ENCODE data around the gene TRIP13.
"Not testable (repeated sequence)": the region's sequence is repeated elsewhere in the genome, so short reads cannot be mapped to it uniquely, and the experiment has no call there.

Gene TRIP13

DNA sequence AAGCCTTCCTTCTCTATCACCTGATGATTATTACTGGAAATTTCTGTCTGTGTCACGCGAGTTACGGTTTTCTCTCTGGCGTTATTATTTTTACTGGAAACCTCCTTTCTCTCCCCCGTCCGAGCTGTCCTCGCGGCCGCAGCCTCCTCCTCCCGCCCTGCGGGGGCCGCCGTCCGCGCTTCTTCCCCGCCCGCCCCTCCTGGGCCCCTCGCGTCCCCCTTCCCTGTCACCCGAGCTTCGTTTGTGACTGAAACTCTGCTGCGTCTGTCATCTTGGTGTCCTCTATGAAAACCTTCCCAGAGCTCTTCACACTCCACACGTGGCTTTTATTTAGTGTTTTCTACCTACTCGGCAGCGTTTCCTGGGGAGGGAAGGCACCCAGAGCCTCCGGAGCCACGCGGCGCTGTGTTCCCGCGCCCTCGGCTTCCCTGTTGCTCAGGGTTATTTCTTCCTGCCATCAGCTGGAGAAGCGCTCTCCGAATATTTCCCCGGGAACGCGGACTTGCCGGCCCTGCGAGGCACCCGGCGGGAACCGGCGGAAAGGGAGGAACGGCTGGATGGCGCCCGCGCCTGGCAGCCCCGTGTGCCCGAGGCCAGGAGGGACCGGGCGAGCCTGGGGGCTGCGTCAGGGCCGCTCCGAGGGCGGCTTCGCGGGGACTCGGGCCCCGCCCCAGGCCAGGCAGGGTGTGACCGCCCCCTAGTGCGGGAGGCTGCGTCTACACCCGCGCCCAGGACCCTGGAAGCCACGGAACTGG is 33.9 kb downstream of the TRIP13 start:
- Mint-ChIP-seq H3K27me3 (peaks cover 43% of the 10 kb centered on the region), H3K9me3 (no peaks in the 10 kb centered on the region), H3K4me1 (ENCODE audit: low read depth) (peaks cover 17% of the 10 kb centered on the region), H3K36me3 (ENCODE audit: low read depth) (peaks cover 4% of the 10 kb centered on the region), H3K27ac (no peak overlapping the region), H3K4me3 (no peak overlapping the region)

GRCh38 chr5:927172-928015 is 34.7 kb downstream of the TRIP13 start:
- H3K9me3 Mint-ChIP-seq, result no peaks in the 10 kb centered on the region
- peaks cover 4% of the 10 kb centered on the region for H3K36me3 Mint-ChIP-seq (ENCODE audit: low read depth)
- peaks cover 43% of the 10 kb centered on the region for H3K27me3 Mint-ChIP-seq
- H3K4me1 Mint-ChIP-seq (ENCODE audit: low read depth), result peaks cover 21% of the 10 kb centered on the region
- no peak overlapping the region for H3K27ac Mint-ChIP-seq
- H3K4me3 Mint-ChIP-seq, result no peak overlapping the region

DNA sequence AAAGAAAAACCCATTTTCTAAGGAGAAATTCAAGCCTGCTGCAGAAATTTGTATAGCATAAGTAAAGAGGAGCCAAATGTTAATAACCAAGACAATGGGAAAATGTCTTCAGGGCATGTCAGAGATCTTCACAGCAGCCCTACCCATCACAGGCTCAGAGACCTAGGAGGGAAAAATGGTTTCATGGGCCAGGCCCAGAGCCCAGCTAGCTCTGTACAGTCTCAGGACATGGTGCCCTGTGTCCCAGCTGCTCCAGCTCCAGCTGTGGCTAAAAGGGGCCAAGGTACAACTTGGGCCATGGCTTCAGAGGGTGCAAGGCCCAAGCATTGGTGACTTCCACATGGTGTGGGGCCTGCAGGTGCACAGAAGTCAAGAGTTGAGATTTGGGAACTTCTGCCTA is 36.5 kb downstream of the TRIP13 start:
- not testable (repeated sequence) for H3K27ac Mint-ChIP-seq

DNA sequence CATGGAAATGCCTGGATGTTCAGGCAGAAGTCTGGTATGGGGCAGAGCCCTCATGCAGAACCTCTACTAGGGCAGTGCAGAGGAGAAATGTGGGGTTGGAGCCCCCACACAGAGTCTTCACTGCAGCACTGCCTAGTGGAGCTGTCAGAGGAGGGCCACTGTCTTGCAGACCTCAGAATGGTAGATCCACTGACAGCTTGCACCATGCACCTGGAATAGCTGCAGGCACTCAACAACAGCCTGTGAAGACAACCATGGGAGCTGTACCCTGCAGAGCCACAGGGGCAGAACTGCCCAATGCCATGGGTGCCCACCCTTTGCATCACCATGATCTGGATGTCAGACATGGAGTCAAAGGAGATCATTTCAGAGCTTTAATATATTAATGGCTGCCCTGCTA is 36.9 kb downstream of the TRIP13 start:
- no peak overlapping the region for H3K27ac Mint-ChIP-seq
- H3K9me3 Mint-ChIP-seq, result no peaks in the 10 kb centered on the region
- peaks cover 4% of the 10 kb centered on the region for H3K36me3 Mint-ChIP-seq (ENCODE audit: low read depth)
- H3K4me3 Mint-ChIP-seq, result no peak overlapping the region
- H3K27me3 Mint-ChIP-seq, result peaks cover 43% of the 10 kb centered on the region
- H3K4me1 Mint-ChIP-seq (ENCODE audit: low read depth), result peaks cover 27% of the 10 kb centered on the region

More for the DNA sequence above, 36.5 kb downstream of the TRIP13 start:
- H3K36me3 Mint-ChIP-seq (ENCODE audit: low read depth); H3K9me3 Mint-ChIP-seq; H3K4me3 Mint-ChIP-seq: not testable (repeated sequence)
- Mint-ChIP-seq H3K27me3 (peaks cover 43% of the 10 kb centered on the region), H3K4me1 (ENCODE audit: low read depth) (peaks cover 28% of the 10 kb centered on the region)

GRCh38 chr5:930866-931265 is 38.2 kb downstream of the TRIP13 start:
- peaks cover 31% of the 10 kb centered on the region for H3K27me3 Mint-ChIP-seq
- H3K9me3 Mint-ChIP-seq, result no peaks in the 10 kb centered on the region
- peaks cover 33% of the 10 kb centered on the region for H3K4me1 Mint-ChIP-seq (ENCODE audit: low read depth)
- H3K4me3 Mint-ChIP-seq, result no peak overlapping the region
- H3K36me3 Mint-ChIP-seq (ENCODE audit: low read depth), result peaks cover 4% of the 10 kb centered on the region
- no peak overlapping the region for H3K27ac Mint-ChIP-seq

DNA sequence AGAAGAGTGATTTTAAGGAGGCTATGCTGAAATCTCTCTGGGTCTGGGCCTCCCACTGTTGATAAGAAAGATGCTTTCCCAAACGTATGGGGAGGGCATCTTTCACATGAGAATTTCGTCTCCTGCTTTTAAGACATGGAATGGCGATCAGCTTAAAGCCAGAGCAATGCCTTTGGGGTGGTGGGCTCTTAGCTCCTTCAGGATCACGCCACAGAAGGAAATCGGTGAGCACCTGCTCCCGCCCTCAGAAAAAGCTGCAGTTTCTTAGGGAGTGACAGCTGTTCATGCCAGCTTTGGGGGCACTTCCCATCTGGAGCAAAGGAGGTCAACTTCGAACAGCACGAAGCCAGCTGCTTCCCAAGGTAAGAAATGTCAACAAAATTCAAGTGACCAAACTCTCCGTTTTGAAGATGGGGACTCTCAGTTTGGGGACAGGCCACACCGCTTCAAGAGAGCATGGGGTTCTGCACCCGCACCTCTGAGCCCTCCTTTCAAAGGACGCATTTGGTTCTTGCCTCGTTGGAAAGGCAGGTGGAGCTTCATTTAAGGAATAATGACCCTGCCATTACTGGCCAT is 39.0 kb downstream of the TRIP13 start:
- Mint-ChIP-seq H3K27me3 (peaks cover 23% of the 10 kb centered on the region), H3K27ac (no peak overlapping the region), H3K4me1 (ENCODE audit: low read depth) (peaks cover 26% of the 10 kb centered on the region), H3K9me3 (no peaks in the 10 kb centered on the region), H3K36me3 (ENCODE audit: low read depth) (peaks cover 4% of the 10 kb centered on the region), H3K4me3 (no peak overlapping the region)

GRCh38 chr5:932151-932627 is 39.5 kb downstream of the TRIP13 start:
- no peaks in the 10 kb centered on the region for H3K9me3 Mint-ChIP-seq
- H3K4me3 Mint-ChIP-seq, result no peak overlapping the region
- peaks cover 23% of the 10 kb centered on the region for H3K27me3 Mint-ChIP-seq
- peaks cover 25% of the 10 kb centered on the region for H3K4me1 Mint-ChIP-seq (ENCODE audit: low read depth)
- no peak overlapping the region for H3K27ac Mint-ChIP-seq
- peaks cover 4% of the 10 kb centered on the region for H3K36me3 Mint-ChIP-seq (ENCODE audit: low read depth)

- Mint-ChIP-seq H3K36me3 (ENCODE audit: low read depth) (peaks cover 4% of the 10 kb centered on the region), H3K4me1 (ENCODE audit: low read depth) (peaks cover 25% of the 10 kb centered on the region), H3K9me3 (no peaks in the 10 kb centered on the region), H3K4me3 (peak overlapping the region; percentile 41), H3K27me3 (peaks cover 18% of the 10 kb centered on the region), H3K27ac (peak overlapping the region; percentile 82)
Observed at GRCh38 chr5:932628-933250, 40.1 kb downstream of the TRIP13 start.

- Mint-ChIP-seq H3K4me1 (ENCODE audit: low read depth) (peaks cover 25% of the 10 kb centered on the region), H3K9me3 (no peaks in the 10 kb centered on the region), H3K36me3 (ENCODE audit: low read depth) (no peaks in the 10 kb centered on the region), H3K27me3 (peaks cover 13% of the 10 kb centered on the region), H3K27ac (peak overlapping the region; percentile 82), H3K4me3 (peak overlapping the region; percentile 41)
Observed at GRCh38 chr5:933251-933861, 40.7 kb downstream of the TRIP13 start.

DNA sequence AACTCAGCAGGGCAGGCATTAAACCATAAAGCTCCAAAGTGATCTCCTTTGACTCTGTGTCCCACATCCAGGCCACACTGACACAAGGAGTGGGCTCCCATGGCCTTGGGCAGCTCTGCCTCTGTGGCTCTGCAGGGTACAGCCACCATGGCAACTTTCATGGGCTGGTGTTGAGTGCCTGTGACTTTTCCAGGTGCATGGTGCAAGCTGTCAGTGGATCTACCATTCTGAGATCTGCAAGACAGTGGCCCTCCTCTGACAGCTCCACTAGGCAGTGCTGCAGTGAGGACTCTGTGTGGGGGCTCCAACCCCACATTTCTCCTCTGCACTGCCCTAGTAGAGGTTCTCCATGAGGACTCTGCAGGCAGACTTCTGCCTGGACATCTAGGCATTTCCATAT is 41.3 kb downstream of the TRIP13 start:
- Mint-ChIP-seq H3K27ac (peak overlapping the region; percentile 29), H3K27me3 (peaks cover 12% of the 10 kb centered on the region), H3K4me1 (ENCODE audit: low read depth) (peaks cover 25% of the 10 kb centered on the region)
- H3K36me3 Mint-ChIP-seq (ENCODE audit: low read depth); H3K9me3 Mint-ChIP-seq; H3K4me3 Mint-ChIP-seq: not testable (repeated sequence)

DNA sequence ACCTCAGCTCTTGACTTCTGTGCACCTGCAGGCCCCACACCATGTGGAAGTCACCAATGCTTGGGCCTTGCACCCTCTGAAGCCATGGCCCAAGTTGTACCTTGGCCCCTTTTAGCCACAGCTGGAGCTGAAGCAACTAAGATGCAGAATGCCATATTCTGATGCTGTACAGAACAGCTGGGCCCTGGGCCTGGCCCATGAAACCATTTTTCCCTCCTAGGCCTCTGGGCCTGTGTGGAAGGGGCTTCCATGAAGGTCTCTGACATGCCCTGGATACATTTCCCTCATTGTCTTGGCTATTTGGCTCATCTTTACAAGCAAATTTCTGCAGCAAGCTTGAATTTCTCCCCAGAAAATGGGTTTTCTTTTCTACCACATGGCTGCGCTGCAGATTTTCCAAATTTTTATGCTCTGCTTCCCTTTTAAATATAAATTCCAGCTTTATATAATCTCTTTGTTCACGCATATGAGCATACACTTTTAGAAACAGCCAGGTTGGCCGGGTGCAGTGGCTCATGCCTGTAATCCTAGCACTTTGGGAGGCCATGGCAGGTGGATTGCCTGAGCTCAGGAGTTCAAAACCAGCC is 41.8 kb downstream of the TRIP13 start:
- H3K4me1 Mint-ChIP-seq (ENCODE audit: low read depth), result peaks cover 25% of the 10 kb centered on the region
- H3K4me3 Mint-ChIP-seq; H3K27ac Mint-ChIP-seq; H3K9me3 Mint-ChIP-seq; H3K36me3 Mint-ChIP-seq (ENCODE audit: low read depth): not testable (repeated sequence)
- H3K27me3 Mint-ChIP-seq, result peaks cover 11% of the 10 kb centered on the region

DNA sequence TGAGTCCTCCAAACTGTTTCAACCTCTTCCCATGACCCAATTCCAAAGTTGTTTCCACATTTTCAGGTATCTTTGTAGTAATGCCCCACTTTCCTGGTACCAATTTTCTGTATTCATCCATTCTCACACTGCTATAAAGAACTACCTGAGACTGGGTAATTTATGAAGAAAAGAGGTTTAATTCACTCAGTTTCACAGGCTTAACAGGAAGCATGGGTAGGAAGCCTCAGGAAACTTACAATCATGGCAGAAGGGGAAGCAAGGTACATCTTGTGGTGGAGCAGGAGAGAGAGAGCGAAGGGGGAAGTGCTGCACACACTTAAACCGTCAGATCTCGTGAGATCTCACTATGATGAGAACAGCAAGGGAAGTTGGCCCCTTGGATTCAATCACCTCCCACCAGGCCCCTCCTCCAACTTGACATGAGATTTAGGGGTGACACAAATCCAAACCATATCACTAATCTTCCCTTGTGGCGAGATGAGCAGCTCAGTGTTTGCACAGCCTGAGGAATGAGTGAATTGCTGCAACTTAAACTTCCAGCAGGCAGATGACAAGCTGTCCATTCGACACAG is 42.9 kb downstream of the TRIP13 start:
- no peaks in the 10 kb centered on the region for H3K36me3 Mint-ChIP-seq (ENCODE audit: low read depth)
- no peaks in the 10 kb centered on the region for H3K9me3 Mint-ChIP-seq
- no peak overlapping the region for H3K4me3 Mint-ChIP-seq
- peaks cover 25% of the 10 kb centered on the region for H3K4me1 Mint-ChIP-seq (ENCODE audit: low read depth)
- peaks cover 10% of the 10 kb centered on the region for H3K27me3 Mint-ChIP-seq
- no peak overlapping the region for H3K27ac Mint-ChIP-seq

DNA sequence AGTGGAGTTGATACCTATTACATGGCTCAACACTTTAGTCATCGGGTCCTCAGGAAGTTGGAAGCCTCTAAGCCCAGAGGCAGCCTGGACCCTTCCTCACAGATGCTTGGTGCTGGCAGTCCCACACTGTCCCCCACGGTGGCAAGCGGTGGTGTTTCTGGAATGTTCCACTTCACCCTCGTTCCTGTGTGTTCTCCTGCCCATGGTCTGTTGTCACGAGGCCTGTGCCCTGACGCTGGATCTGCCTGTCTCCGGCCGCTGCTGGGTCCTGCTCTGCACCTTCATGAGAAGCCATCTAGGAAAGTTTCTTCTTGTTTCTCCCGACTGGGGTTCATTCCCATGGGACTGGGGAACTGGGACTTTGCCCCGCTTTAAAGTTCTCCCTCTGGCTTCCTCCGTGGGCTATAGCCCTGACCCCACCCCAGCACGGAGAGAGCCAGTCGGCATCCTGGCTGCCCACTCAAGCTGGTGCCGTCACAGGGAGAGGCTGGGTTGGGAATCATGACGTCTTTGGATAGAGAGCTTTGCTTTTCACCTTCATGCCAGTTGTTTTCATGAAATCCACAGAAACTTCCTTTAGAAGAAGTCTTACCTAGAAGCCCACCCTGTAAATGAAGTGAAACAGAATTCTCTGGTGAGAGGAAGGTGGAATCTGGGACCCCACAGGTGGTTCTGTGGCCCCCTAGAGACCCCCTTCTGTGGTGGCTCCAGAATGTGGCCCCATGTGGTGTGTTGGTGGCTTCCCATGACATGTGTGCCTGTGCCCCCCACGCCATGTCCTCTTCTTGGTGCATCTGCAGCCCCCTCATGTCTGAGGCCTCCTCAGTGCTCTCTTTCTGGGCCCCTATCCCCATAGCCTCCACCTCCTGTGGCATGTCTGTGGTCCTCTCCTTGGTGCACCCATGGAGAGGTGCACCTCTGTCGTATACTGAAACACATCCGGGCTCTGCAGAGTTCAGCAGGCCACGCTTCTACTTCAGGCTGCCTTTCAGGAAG is 43.8 kb downstream of the TRIP13 start:
- H3K27me3 Mint-ChIP-seq, result peaks cover 16% of the 10 kb centered on the region
- H3K9me3 Mint-ChIP-seq, result no peaks in the 10 kb centered on the region
- peaks cover 25% of the 10 kb centered on the region for H3K4me1 Mint-ChIP-seq (ENCODE audit: low read depth)
- H3K4me3 Mint-ChIP-seq, result no peak overlapping the region
- no peaks in the 10 kb centered on the region for H3K36me3 Mint-ChIP-seq (ENCODE audit: low read depth)
- H3K27ac Mint-ChIP-seq, result no peak overlapping the region
